Hematopoietic multipotent progenitor cell (in vitro differentiated cells): Measurements from ENCODE around the gene DIPK2B. TPM values are rescaled to one million over a fixed set of nuclear protein-coding genes. Genes with fewer than 3 reads are reported as not detected.
A peak's percentile ranks its signal among the peaks of the same experiment; 100 is the strongest.

Source experiments
- DNase-seq, 3 donors: peaks; one replicate each; pipeline ENCODE4 v3.0.0-alpha.2; 2011 to 2015; ENCODE audit warnings: low read depth in 2 of 3, low spot score in 2 of 3
- total RNA-seq: library from RNA; depleted of rRNA; stranded (reverse); fragments of >200 nt; gene quantifications from one replicate; pipeline ENCODE4 v1.2.3, GENCODE V29; 2012

DIPK2B gene
- total RNA-seq, 1 donor: under 0.01 TPM

DNA sequence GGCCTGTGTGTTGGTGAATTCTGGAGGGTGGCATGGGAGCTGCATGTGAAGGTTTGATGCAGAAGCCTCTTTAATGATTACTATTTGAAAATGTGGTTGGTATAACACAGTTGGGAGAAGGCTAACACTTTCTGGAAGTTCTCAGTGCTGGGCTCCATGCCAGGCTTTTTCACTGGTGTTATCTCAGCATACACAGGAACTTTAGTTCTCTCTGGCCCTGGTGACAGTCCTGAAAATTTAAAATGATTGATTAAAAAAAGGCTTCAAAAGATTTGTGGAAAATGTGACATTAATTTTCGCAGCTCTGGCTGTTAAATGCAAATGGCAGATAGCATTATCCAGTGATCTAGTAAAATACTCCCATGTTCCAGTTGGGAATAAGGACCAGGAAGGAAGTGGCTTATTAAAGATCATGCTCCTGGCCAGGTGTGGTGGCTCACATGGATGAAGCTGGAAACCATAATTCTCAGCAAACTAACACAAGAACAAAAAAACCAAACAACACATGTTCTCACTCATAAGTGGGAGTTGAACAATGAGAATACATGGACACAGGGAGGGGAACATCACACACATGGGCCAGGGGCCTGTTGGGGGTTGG, 36.6 kb downstream of the DIPK2B start:
- peak in 1 of 3 donors; percentile 13 for DNase-seq

DNA sequence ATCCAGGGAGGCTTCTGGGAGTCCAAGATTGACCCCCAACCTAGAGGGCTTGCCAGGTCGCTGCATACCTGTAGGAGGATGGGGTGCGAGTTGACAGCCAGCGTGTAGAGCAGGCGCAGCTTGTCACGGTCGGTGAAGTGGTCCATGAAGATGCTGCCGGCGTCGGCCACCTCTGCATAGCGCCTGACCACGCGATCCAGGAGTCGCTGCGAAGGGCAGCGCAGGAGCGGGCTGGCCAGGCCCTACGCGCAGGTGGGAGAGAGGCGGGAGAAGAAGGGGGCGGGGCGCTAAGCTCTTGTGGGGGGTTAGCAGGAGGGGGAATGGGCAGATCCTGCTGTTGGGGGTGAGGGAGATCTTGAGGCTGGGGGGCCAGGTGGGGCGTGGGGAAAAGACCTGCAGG, 43.0 kb downstream of the DIPK2B start:
- DNase-seq: no peak

DNA sequence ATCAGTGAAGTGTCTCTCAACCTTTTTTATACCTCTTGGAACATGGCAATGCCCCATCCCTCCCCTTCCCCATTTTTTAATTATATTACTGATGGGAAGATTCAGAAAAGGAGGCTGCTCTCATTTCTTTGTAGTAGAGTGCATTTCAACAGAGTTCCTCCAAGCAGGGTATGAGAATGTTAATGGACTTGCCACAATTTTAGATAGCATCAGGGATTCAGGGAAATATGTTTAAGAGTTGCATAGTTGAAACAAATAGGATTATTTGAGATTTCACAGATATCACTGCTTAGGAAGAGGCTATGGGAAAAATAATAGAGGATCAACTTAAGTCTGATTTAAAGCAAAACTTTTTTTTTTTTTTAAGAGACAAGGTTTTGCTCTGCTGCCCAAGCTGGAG, 46.2 kb downstream of the DIPK2B start:
- no peak for DNase-seq

DNA sequence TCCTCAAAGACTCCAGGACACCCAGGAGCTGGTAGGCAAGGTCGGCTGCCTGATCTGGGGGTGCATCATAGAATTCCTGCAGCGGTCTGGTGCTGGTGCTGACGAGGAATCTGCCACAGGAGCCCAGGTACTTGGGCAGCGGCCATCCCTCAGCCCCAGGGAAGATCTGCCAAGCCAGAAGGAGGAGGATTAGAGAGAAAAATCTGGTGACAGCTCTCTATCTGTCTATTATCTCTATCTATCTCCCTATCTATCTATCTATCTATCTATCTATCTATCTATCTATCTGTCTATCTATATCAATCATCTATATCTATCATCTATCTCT, 46.7 kb downstream of the DIPK2B start:
- DNase-seq: no peak
